Colonic mucosa (tissue), 4 donors: ENCODE results near the gene GRIK2. TPM values are rescaled to one million over a fixed set of nuclear protein-coding genes. Genes with fewer than 3 reads are reported as not detected.

Experiments
- DNase-seq: peaks from one replicate; pipeline ENCODE4 v3.0.0-alpha.2; 2020
- H3K27ac ChIP-seq: fragments of 200-600 bp; one replicate; pipeline ENCODE4 v1.8.0; 2021
- H3K27me3 ChIP-seq: fragments of 200-600 bp; one replicate; pipeline ENCODE4 v1.8.0; 2021
- H3K36me3 ChIP-seq: fragments of 200-600 bp; one replicate; pipeline ENCODE4 v1.8.0; 2021
- H3K4me1 ChIP-seq: fragments of 200-600 bp; one replicate; pipeline ENCODE4 v1.8.0; 2021; ENCODE audit warnings: mild to moderate bottlenecking
- H3K4me3 ChIP-seq: fragments of 200-600 bp; one replicate; pipeline ENCODE4 v1.8.0; 2021
- H3K9ac ChIP-seq, 2 donors: one replicate each; pipeline ENCODE4 v1.7.0; 2013; ENCODE audit warnings: control low read depth in 2 of 2, low read depth in 2 of 2, low read length in 2 of 2
- H3K9me3 ChIP-seq: fragments of 200-600 bp; one replicate; pipeline ENCODE4 v1.8.0; 2021
- CTCF ChIP-seq: fragments of 200-600 bp; IDR thresholded peaks from one replicate; pipeline ENCODE4 v1.8.0; 2022; ENCODE audit warnings: antibody characterized with exemption, mild to moderate bottlenecking
- intact Hi-C: fragments of 100-400 bp; cut with DNase I; formaldehyde crosslinking; loops from one replicate; pipeline ENCODE4 v1.14.1; 2022
- total RNA-seq, 2 donors: library from RNA; stranded (reverse); fragmentation: NEBNext Ultra II Directional in 1 of 2; extraction: Animal tissue kit (Norgen Biotek cat#: 25700) in 1 of 2; gene quantifications; one replicate each; pipeline ENCODE4 v1.2.1, GENCODE V29; 2021
- donor health status: healthy.
- donor health status: DM: no; HTN: no; CAD: no.
- donor health status: DM: no; HTN: no; CAD: no.

Gene GRIK2
- total RNA-seq, 2 donors from 2014 or later: 0.50 to 0.72 TPM

GRCh38 chr6:101578306-101578705 lies 184.8 kb downstream of the GRIK2 start:
- intact Hi-C loops: no loop called here
- Histone ChIP-seq H3K4me1 (no peaks in the 10 kb centered on the region), H3K9ac (no peak overlapping the region), H3K4me3 (no peak overlapping the region), H3K27ac (no peak overlapping the region), H3K27me3 (no peaks in the 10 kb centered on the region), H3K36me3 (no peaks in the 10 kb centered on the region), H3K9me3 (no peaks in the 10 kb centered on the region)
- no peak for DNase-seq
- no peak for TF ChIP-seq CTCF

GRCh38 chr6:101582792-101583191 lies 189.3 kb downstream of the GRIK2 start:
- DNase-seq: no peak
- no peaks in the 10 kb centered on the region for H3K27me3 ChIP-seq
- no peak overlapping the region for H3K27ac ChIP-seq
- no peak overlapping the region for H3K4me3 ChIP-seq
- no peak overlapping the region for H3K9ac ChIP-seq
- no peaks in the 10 kb centered on the region for H3K36me3 ChIP-seq
- intact Hi-C loops: no loop called here
- H3K4me1 ChIP-seq: no peaks in the 10 kb centered on the region
- no peak for TF ChIP-seq CTCF
- no peaks in the 10 kb centered on the region for H3K9me3 ChIP-seq

- Histone ChIP-seq H3K4me1 (no peaks in the 10 kb centered on the region), H3K9ac (no peak overlapping the region), H3K27ac (no peak overlapping the region), H3K4me3 (no peak overlapping the region), H3K9me3 (no peaks in the 10 kb centered on the region), H3K27me3 (no peaks in the 10 kb centered on the region), H3K36me3 (no peaks in the 10 kb centered on the region)
- no peak for TF ChIP-seq CTCF
- intact Hi-C loops: no loop called here
- no peak for DNase-seq
Observed at GRCh38 chr6:101585501-101585900, 192.0 kb downstream of the GRIK2 start.

- DNase-seq: no peak
- H3K36me3 ChIP-seq: no peaks in the 10 kb centered on the region
- no peak for TF ChIP-seq CTCF
- H3K9me3 ChIP-seq: no peaks in the 10 kb centered on the region
- no peak overlapping the region for H3K9ac ChIP-seq
- H3K27me3 ChIP-seq: no peaks in the 10 kb centered on the region
- no peaks in the 10 kb centered on the region for H3K4me1 ChIP-seq
- intact Hi-C loops: no loop called here
- no peak overlapping the region for H3K27ac ChIP-seq
- no peak overlapping the region for H3K4me3 ChIP-seq
Observed at GRCh38 chr6:101588343-101588742, 194.8 kb downstream of the GRIK2 start.

- no peak for DNase-seq
- no peak overlapping the region for H3K9ac ChIP-seq
- TF ChIP-seq CTCF: no peak
- H3K4me1 ChIP-seq: no peaks in the 10 kb centered on the region
- no peaks in the 10 kb centered on the region for H3K27me3 ChIP-seq
- no peak overlapping the region for H3K4me3 ChIP-seq
- no peaks in the 10 kb centered on the region for H3K9me3 ChIP-seq
- H3K27ac ChIP-seq: no peak overlapping the region
- H3K36me3 ChIP-seq: no peaks in the 10 kb centered on the region
- intact Hi-C loops: no loop called here
Observed at GRCh38 chr6:101595276-101595675, 201.8 kb downstream of the GRIK2 start.

GRCh38 chr6:101597693-101598092 lies 204.2 kb downstream of the GRIK2 start:
- H3K27me3 ChIP-seq: no peaks in the 10 kb centered on the region
- H3K27ac ChIP-seq: no peak overlapping the region
- intact Hi-C loops: no loop called here
- no peak for TF ChIP-seq CTCF
- no peaks in the 10 kb centered on the region for H3K9me3 ChIP-seq
- DNase-seq: no peak
- H3K4me1 ChIP-seq: no peaks in the 10 kb centered on the region
- no peaks in the 10 kb centered on the region for H3K36me3 ChIP-seq
- no peak overlapping the region for H3K9ac ChIP-seq
- no peak overlapping the region for H3K4me3 ChIP-seq
